Measurements from ENCODE around the gene KDM5C.

Gene KDM5C

GRCh38 chrX:53224860-53225797 is at the start of gene KDM5C:
TSS of gene KDM5C (minus strand) at chrX:53225207. CDS start at chrX:53224889, 318 bp downstream.
- H3K27me3 Mint-ChIP-seq = no peaks in the 10 kb centered on the region
- H3K9me3 Mint-ChIP-seq = no peaks in the 10 kb centered on the region
- intact Hi-C loops (cut with micrococcal nuclease) = no loop called here
- H3K27ac Mint-ChIP-seq = peak within 1 kb of the TSS; percentile 96
- peak within 1 kb of the TSS; percentile 87 for H3K4me3 Mint-ChIP-seq
- peaks cover 33% of the 10 kb centered on the region for H3K36me3 Mint-ChIP-seq (ENCODE audit: low read depth)
- H3K4me1 Mint-ChIP-seq (ENCODE audit: low read depth) = peaks cover 23% of the 10 kb centered on the region

- peaks cover 4% of the 10 kb centered on the region for H3K4me1 Mint-ChIP-seq (ENCODE audit: low read depth)
- intact Hi-C loops (cut with micrococcal nuclease) = no loop called here
- H3K27me3 Mint-ChIP-seq = no peaks in the 10 kb centered on the region
- peaks cover 6% of the 10 kb centered on the region for H3K36me3 Mint-ChIP-seq (ENCODE audit: low read depth)
- no peak overlapping the region for H3K27ac Mint-ChIP-seq
- H3K9me3 Mint-ChIP-seq = no peaks in the 10 kb centered on the region
- H3K4me3 Mint-ChIP-seq = no peak overlapping the region
These were observed 47.9 kb upstream of the KDM5C start for GRCh38 chrX:53272808-53273337.

GRCh38 chrX:53269536-53270107 is 44.6 kb upstream of the KDM5C start:
- intact Hi-C loops (cut with micrococcal nuclease) = no loop called here
- no peaks in the 10 kb centered on the region for H3K27me3 Mint-ChIP-seq
- peaks cover 13% of the 10 kb centered on the region for H3K36me3 Mint-ChIP-seq (ENCODE audit: low read depth)
- H3K4me1 Mint-ChIP-seq (ENCODE audit: low read depth) = peaks cover 31% of the 10 kb centered on the region
- H3K27ac Mint-ChIP-seq = no peak overlapping the region
- H3K4me3 Mint-ChIP-seq = no peak overlapping the region
- no peaks in the 10 kb centered on the region for H3K9me3 Mint-ChIP-seq

- intact Hi-C loops (cut with micrococcal nuclease) = no loop called here
- Mint-ChIP-seq H3K4me1 (ENCODE audit: low read depth) (peaks cover 43% of the 10 kb centered on the region), H3K27ac (no peak overlapping the region), H3K4me3 (no peak overlapping the region), H3K27me3 (no peaks in the 10 kb centered on the region), H3K36me3 (ENCODE audit: low read depth) (peaks cover 13% of the 10 kb centered on the region), H3K9me3 (no peaks in the 10 kb centered on the region)
These were observed 43.2 kb upstream of the KDM5C start for GRCh38 chrX:53268173-53268572.

GRCh38 chrX:53266914-53267313 is 41.9 kb upstream of the KDM5C start:
- peak overlapping the region; percentile 55 for H3K27ac Mint-ChIP-seq
- H3K36me3 Mint-ChIP-seq (ENCODE audit: low read depth) = peaks cover 7% of the 10 kb centered on the region
- peaks cover 52% of the 10 kb centered on the region for H3K4me1 Mint-ChIP-seq (ENCODE audit: low read depth)
- H3K4me3 Mint-ChIP-seq = no peak overlapping the region
- no peaks in the 10 kb centered on the region for H3K9me3 Mint-ChIP-seq
- intact Hi-C loops (cut with micrococcal nuclease) = no loop called here
- peaks cover 4% of the 10 kb centered on the region for H3K27me3 Mint-ChIP-seq

GRCh38 chrX:53265771-53266574 is 41.0 kb upstream of the KDM5C start:
- Mint-ChIP-seq H3K36me3 (ENCODE audit: low read depth) (peaks cover 7% of the 10 kb centered on the region), H3K27me3 (peaks cover 4% of the 10 kb centered on the region), H3K9me3 (no peaks in the 10 kb centered on the region), H3K27ac (peak overlapping the region; percentile 55), H3K4me1 (ENCODE audit: low read depth) (peaks cover 60% of the 10 kb centered on the region), H3K4me3 (no peak overlapping the region)
- intact Hi-C loops (cut with micrococcal nuclease) = no loop called here

- Mint-ChIP-seq H3K27ac (no peak overlapping the region), H3K9me3 (no peaks in the 10 kb centered on the region), H3K36me3 (ENCODE audit: low read depth) (peaks cover 7% of the 10 kb centered on the region), H3K4me3 (no peak overlapping the region), H3K27me3 (peaks cover 6% of the 10 kb centered on the region), H3K4me1 (ENCODE audit: low read depth) (peaks cover 70% of the 10 kb centered on the region)
- intact Hi-C loops (cut with micrococcal nuclease) = no loop called here
These were observed 38.6 kb upstream of the KDM5C start for GRCh38 chrX:53263597-53264094.

GRCh38 chrX:53262918-53263394 is 37.9 kb upstream of the KDM5C start:
- Mint-ChIP-seq H3K27ac (no peak overlapping the region), H3K4me1 (ENCODE audit: low read depth) (peaks cover 70% of the 10 kb centered on the region), H3K36me3 (ENCODE audit: low read depth) (peaks cover 7% of the 10 kb centered on the region)

GRCh38 chrX:53262189-53262917 is 37.3 kb upstream of the KDM5C start:
- Mint-ChIP-seq H3K9me3 (no peaks in the 10 kb centered on the region), H3K4me1 (ENCODE audit: low read depth) (peaks cover 70% of the 10 kb centered on the region), H3K36me3 (ENCODE audit: low read depth) (peaks cover 9% of the 10 kb centered on the region), H3K27ac (peak overlapping the region; percentile 22), H3K4me3 (no peak overlapping the region), H3K27me3 (peaks cover 8% of the 10 kb centered on the region)
- intact Hi-C loops (cut with micrococcal nuclease) = no loop called here

More at GRCh38 chrX:53262918-53263394, 37.9 kb upstream of the KDM5C start:
- no peak overlapping the region for H3K4me3 Mint-ChIP-seq
- peaks cover 7% of the 10 kb centered on the region for H3K27me3 Mint-ChIP-seq
- H3K9me3 Mint-ChIP-seq = no peaks in the 10 kb centered on the region
- intact Hi-C loops (cut with micrococcal nuclease) = no loop called here

GRCh38 chrX:53261355-53261972 is 36.5 kb upstream of the KDM5C start:
- H3K4me3 Mint-ChIP-seq = no peak overlapping the region
- intact Hi-C loops (cut with micrococcal nuclease) = no loop called here
- peaks cover 8% of the 10 kb centered on the region for H3K27me3 Mint-ChIP-seq
- H3K9me3 Mint-ChIP-seq = no peaks in the 10 kb centered on the region
- peaks cover 61% of the 10 kb centered on the region for H3K4me1 Mint-ChIP-seq (ENCODE audit: low read depth)
- peaks cover 18% of the 10 kb centered on the region for H3K36me3 Mint-ChIP-seq (ENCODE audit: low read depth)
- H3K27ac Mint-ChIP-seq = peak overlapping the region; percentile 22

GRCh38 chrX:53260836-53261235 is 35.8 kb upstream of the KDM5C start:
- Mint-ChIP-seq H3K36me3 (ENCODE audit: low read depth) (peaks cover 18% of the 10 kb centered on the region), H3K4me1 (ENCODE audit: low read depth) (peaks cover 54% of the 10 kb centered on the region), H3K27me3 (peaks cover 8% of the 10 kb centered on the region), H3K27ac (no peak overlapping the region), H3K9me3 (no peaks in the 10 kb centered on the region), H3K4me3 (no peak overlapping the region)
- intact Hi-C loops (cut with micrococcal nuclease) = no loop called here

GRCh38 chrX:53257670-53258423 is 32.8 kb upstream of the KDM5C start:
- Mint-ChIP-seq H3K4me1 (ENCODE audit: low read depth) (peaks cover 25% of the 10 kb centered on the region), H3K9me3 (no peaks in the 10 kb centered on the region), H3K36me3 (ENCODE audit: low read depth) (peaks cover 40% of the 10 kb centered on the region), H3K27ac (no peak overlapping the region), H3K4me3 (no peak overlapping the region), H3K27me3 (peaks cover 8% of the 10 kb centered on the region)
- intact Hi-C loops (cut with micrococcal nuclease) = no loop called here

All from dendritic cell treated with granulocyte-macrophage colony-stimulating factor and Interleukin-4, amounts not matched to agents 40 ng/mL and 50 ng/mL, for 4 days (primary cell).